Uterus (tissue), 4 donors: ENCODE results near the gene USF1. TPM values are rescaled to one million over a fixed set of nuclear protein-coding genes. Genes with fewer than 3 reads are reported as not detected.

Experiments
- DNase-seq, 2 donors: peaks; one replicate each; pipeline ENCODE4 v3.0.0-alpha.2; 2019 to 2020
- H3K27ac ChIP-seq, 2 donors: fragments of 200-600 bp; sonication (generic); 1 replicate in 1 of 2; 2 replicates in 1 of 2; pipeline ENCODE4 v1.5.1; 2016 to 2018
- H3K27me3 ChIP-seq, 2 donors: fragments of 200-600 bp; sonication (generic); one replicate each; pipeline ENCODE4 v1.5.1; 2018 to 2019; ENCODE audit warnings: control low read depth in 1 of 2
- H3K36me3 ChIP-seq, 2 donors: fragments of 200-600 bp; sonication (generic); one replicate each; pipeline ENCODE4 v1.5.1; 2019; ENCODE audit warnings: control low read depth in 1 of 2
- H3K4me1 ChIP-seq, 2 donors: fragments of 200-600 bp; sonication (generic); one replicate each; pipeline ENCODE4 v1.5.1; 2018 to 2019; ENCODE audit warnings: control low read depth in 1 of 2
- H3K4me3 ChIP-seq, 2 donors: fragments of 200-600 bp; sonication (generic); 1 replicate in 1 of 2; 2 replicates in 1 of 2; pipeline ENCODE4 v1.5.1; 2018 to 2019; ENCODE audit warnings: mild to moderate bottlenecking in 1 of 2
- H3K9me3 ChIP-seq, 2 donors: fragments of 200-600 bp; sonication (generic); one replicate each; pipeline ENCODE4 v1.5.1; 2019; ENCODE audit warnings: control low read depth in 1 of 2
- CTCF ChIP-seq, 4 experiments: fragments of 200-600 bp in 2 of 4; fragments of 450-650 bp in 2 of 4; sonication (generic) in 2 of 4; IDR thresholded peaks; one replicate each; pipeline ENCODE4 v1.5.1; 2016 to 2019; ENCODE audit warnings: antibody characterized with exemption in 4 of 4, mild to moderate bottlenecking in 2 of 4, moderate library complexity in 1 of 4
- POLR2A ChIP-seq, 2 donors: fragments of 450-650 bp; IDR thresholded peaks; one replicate each; pipeline ENCODE4 v1.6.1; 2016; ENCODE audit warnings: antibody characterized with exemption in 2 of 2, mild to moderate bottlenecking in 1 of 2, moderate library complexity in 1 of 2
- intact Hi-C: fragments of 100-400 bp; cut with DNase I; formaldehyde crosslinking; loops from one replicate; pipeline ENCODE4 v1.15.1; 2023; ENCODE audit warnings: low total_unique reads
- total RNA-seq, 4 donors: library from RNA; depleted of rRNA in 3 of 4; stranded (reverse); fragments of >200 nt in 3 of 4; gene quantifications; one replicate each; pipeline versions ENCODE4 v1.1.0 to v1.2.4, GENCODE V29; 2014 to 2023
- donor health status: DM: yes; HTN: yes; CAD: no.

Gene USF1
- total RNA-seq, 4 donors from 2014 or later: 20.7 to 71.8 (median 44.2) TPM

DNA sequence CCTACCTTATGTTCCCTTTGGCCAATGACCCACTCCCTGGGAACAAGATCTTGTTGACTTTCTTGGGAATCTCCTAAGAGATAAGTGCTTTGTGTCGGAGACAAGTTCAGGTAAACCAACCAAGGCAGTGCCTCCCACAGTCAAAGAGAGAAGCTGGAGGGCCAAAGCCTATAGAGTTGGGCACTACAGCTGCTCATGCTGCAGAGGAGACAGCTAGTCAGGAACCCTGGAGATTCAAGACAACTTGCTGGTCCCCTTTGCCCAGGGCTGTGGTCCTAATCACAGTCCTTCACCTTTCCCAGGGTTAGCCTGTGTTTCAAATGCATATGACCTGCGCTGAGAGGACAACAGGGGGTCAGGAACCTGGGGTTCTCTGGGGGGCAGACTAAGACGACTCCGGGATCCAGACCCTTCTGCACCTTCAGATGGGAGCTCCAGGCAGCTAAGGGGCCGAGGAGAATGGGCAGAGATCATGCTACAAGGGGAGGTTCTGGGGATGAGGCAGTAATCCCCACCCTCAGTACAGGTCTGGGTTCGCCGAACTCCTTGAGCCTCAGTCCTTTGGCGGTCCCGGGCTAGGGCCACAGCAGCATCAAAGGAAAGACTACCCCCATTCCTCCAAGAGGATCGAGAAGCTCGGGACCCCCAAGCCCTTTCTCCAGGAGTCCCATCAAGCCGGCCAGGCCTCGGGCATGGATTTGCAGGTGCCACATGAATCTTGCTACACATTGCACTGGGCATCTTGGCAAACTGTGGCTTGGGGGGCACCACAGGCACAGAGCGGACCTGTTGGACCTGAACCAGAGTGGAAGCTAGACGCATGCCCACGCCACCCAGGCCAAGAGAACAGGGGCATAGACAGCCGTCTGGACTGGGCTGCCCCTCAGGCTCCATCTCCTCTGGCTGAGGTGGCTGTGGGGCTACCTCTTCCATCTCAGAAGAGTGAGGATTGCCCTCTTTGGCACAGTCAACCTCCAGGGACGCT is 2.0 kb upstream of the USF1 start:
- Histone ChIP-seq H3K4me1 (peaks cover 0 to 6% of the 10 kb centered on the region in 2 donors), H3K27me3 (no peaks in the 10 kb centered on the region), H3K36me3 (no peaks in the 10 kb centered on the region), H3K4me3 (no peak overlapping the region), H3K9me3 (no peaks in the 10 kb centered on the region), H3K27ac (no peak overlapping the region)
- TF ChIP-seq CTCF (IDR thresholded peaks at IDR 0.05) (no peak), POLR2A (IDR thresholded peaks at IDR 0.05) (no peak)
- intact Hi-C loops: no loop called here
- no peak for DNase-seq

GRCh38 chr1:161046605-161047228 is 940 bp upstream of the USF1 start:
- Histone ChIP-seq H3K4me3 (peak overlapping the region; percentile 78 to 87), H3K27me3 (no peaks in the 10 kb centered on the region), H3K4me1 (peaks cover 0 to 6% of the 10 kb centered on the region in 2 donors), H3K36me3 (no peaks in the 10 kb centered on the region), H3K9me3 (no peaks in the 10 kb centered on the region), H3K27ac (peak overlapping the region; percentile 93 to 97)
- intact Hi-C loops: no loop called here
- DNase-seq: no peak
- TF ChIP-seq CTCF (IDR thresholded peaks at IDR 0.05) (no peak), POLR2A (IDR thresholded peaks at IDR 0.05) (no peak)

GRCh38 chr1:161044908-161045735 is 655 bp downstream of the USF1 start:
- intact Hi-C loops: no loop called here
- DNase-seq: peak; percentile 43 to 56
- H3K36me3 ChIP-seq: no peaks in the 10 kb centered on the region
- H3K4me1 ChIP-seq: peaks cover 0 to 6% of the 10 kb centered on the region in 2 donors
- H3K27me3 ChIP-seq: no peaks in the 10 kb centered on the region
- H3K9me3 ChIP-seq: no peaks in the 10 kb centered on the region
- H3K4me3 ChIP-seq: peak overlapping the region; percentile 78 to 87
- no peak for TF ChIP-seq CTCF (IDR thresholded peaks at IDR 0.05)
- TF ChIP-seq POLR2A (IDR thresholded peaks at IDR 0.05): peak in 1 of 2 donors; percentile 10
- peak overlapping the region; percentile 93 to 97 for H3K27ac ChIP-seq

GRCh38 chr1:161044535-161044907 is 1.3 kb downstream of the USF1 start:
- TF ChIP-seq CTCF (IDR thresholded peaks at IDR 0.05) (no peak), POLR2A (IDR thresholded peaks at IDR 0.05) (no peak)
- DNase-seq: no peak
- H3K27ac ChIP-seq: peak overlapping the region; percentile 93 to 97
- no peaks in the 10 kb centered on the region for H3K27me3 ChIP-seq
- intact Hi-C loops: no loop called here
- H3K4me1 ChIP-seq: peaks cover 0 to 6% of the 10 kb centered on the region in 2 donors
- H3K36me3 ChIP-seq: no peaks in the 10 kb centered on the region
- H3K9me3 ChIP-seq: no peaks in the 10 kb centered on the region
- H3K4me3 ChIP-seq: peak overlapping the region; percentile 78 to 87
